Measurements from ENCODE around the gene LPAR2. TPM values are rescaled to one million over a fixed set of nuclear protein-coding genes. Genes with fewer than 3 reads are reported as not detected.

Gene LPAR2
- total and polyA plus RNA-seq, 12 donors = 0.25 to 1.9 (median 0.94) TPM; not detected in 1

GRCh38 chr19:19630062-19630414, 2.0 kb upstream of the LPAR2 start:
- Histone ChIP-seq H3K27me3 (peaks cover 0 to 24% (median 17%) of the 10 kb centered on the region in 7 donors), H3K9me3 (no peaks in the 10 kb centered on the region), H3K4me3 (no peak overlapping the region), H3K36me3 (peaks cover 0 to 58% (median 0%) of the 10 kb centered on the region in 9 donors), H3K27ac (no peak overlapping the region), H3K4me1 (peaks cover 0 to 17% (median 13%) of the 10 kb centered on the region in 9 donors)
- 97 to 98% methylated on average over 11 of the region's 11 CpGs for WGBS, 2 donors
- TF ChIP-seq, protein P1, sequence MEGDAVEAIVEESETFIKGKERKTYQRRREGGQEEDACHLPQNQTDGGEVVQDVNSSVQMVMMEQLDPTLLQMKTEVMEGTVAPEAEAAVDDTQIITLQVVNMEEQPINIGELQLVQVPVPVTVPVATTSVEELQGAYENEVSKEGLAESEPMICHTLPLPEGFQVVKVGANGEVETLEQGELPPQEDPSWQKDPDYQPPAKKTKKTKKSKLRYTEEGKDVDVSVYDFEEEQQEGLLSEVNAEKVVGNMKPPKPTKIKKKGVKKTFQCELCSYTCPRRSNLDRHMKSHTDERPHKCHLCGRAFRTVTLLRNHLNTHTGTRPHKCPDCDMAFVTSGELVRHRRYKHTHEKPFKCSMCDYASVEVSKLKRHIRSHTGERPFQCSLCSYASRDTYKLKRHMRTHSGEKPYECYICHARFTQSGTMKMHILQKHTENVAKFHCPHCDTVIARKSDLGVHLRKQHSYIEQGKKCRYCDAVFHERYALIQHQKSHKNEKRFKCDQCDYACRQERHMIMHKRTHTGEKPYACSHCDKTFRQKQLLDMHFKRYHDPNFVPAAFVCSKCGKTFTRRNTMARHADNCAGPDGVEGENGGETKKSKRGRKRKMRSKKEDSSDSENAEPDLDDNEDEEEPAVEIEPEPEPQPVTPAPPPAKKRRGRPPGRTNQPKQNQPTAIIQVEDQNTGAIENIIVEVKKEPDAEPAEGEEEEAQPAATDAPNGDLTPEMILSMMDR (IDR thresholded peaks at IDR 0.05) = no peak
- intact Hi-C loops (cut with DNase I) = no loop called here
- ATAC-seq = no peak
- DNase-seq = no peak

GRCh38 chr19:19628501-19629134, 598 bp upstream of the LPAR2 start:
- Histone ChIP-seq H3K36me3 (peaks cover 0 to 51% (median 0%) of the 10 kb centered on the region in 9 donors), H3K9me3 (no peaks in the 10 kb centered on the region), H3K27ac (peak overlapping the region in 1 of 10 donors; percentile 71), H3K4me1 (peaks cover 0 to 17% (median 13%) of the 10 kb centered on the region in 9 donors), H3K4me3 (peak overlapping the region; percentile 23 to 58 (median 44)), H3K27me3 (peaks cover 0 to 24% (median 17%) of the 10 kb centered on the region in 7 donors)
- intact Hi-C loops (cut with DNase I) = no loop called here
- TF ChIP-seq, protein P1 (IDR thresholded peaks at IDR 0.05) = no peak
- DNase-seq (no peak), ATAC-seq (peak in 5 of 8 donors; percentile 11 to 38 (median 35))
- WGBS, 2 donors = 17% methylated on average over 51 of the region's 51 CpGs

DNA sequence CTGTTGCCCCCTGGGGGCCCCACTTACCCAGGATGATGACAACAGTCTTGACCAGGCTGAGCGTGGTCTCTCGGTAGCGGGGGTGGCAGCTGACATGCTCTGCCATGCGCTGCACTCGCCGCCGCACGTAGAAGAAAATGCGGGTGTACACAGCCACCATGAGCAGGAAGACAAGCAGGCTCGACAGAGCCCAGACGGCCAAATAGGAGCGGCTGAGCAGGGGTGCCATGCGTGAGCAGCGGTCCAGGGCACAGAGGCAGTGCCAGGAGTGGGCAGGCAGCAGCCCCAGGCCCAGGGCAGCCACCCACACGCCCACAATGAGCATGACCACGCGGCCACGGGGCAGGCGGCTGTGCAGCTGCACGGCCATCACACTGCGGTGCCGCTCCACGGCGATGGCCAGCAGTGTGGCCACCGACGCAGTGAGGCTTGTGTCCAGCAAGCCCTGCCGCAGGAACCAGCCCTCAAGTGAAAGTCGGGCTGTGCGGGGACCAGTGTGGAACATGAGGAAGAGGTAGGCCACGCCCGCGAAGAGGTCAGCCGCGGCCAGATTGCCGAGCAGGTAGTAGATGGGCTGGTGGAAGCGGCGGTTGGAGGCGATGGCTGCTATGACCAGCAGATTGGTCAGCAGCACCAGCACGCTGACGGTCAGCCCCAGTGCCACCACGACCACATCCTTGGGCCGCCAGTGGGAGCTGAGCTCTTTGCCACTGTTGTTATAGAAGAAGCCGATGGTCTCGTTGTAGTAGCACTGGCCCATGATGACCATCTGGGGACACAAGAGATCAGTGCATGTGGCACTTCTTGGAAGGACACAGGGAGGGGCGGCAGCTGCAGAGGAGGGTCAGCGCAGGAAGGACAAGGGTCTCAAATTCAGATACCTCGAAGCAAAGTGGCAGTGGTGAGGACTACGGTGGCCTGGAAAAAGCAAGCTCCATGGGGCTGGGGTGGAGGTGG, 1.2 kb downstream of the LPAR2 start:
- no peak overlapping the region for H3K27ac ChIP-seq
- H3K27me3 ChIP-seq = peaks cover 0 to 24% (median 17%) of the 10 kb centered on the region in 7 donors
- no peaks in the 10 kb centered on the region for H3K9me3 ChIP-seq
- peaks cover 0 to 17% (median 13%) of the 10 kb centered on the region in 9 donors for H3K4me1 ChIP-seq
- no peak for DNase-seq
- H3K4me3 ChIP-seq = peak overlapping the region in 2 of 10 donors; percentile 47 to 57
- 95% methylated on average over 48 of the region's 48 CpGs for WGBS, 2 donors
- intact Hi-C loops (cut with DNase I) = no loop called here
- no peak for ATAC-seq
- TF ChIP-seq, protein P1 (IDR thresholded peaks at IDR 0.05) = no peak
- H3K36me3 ChIP-seq = peaks cover 0 to 34% (median 0%) of the 10 kb centered on the region in 9 donors

DNA sequence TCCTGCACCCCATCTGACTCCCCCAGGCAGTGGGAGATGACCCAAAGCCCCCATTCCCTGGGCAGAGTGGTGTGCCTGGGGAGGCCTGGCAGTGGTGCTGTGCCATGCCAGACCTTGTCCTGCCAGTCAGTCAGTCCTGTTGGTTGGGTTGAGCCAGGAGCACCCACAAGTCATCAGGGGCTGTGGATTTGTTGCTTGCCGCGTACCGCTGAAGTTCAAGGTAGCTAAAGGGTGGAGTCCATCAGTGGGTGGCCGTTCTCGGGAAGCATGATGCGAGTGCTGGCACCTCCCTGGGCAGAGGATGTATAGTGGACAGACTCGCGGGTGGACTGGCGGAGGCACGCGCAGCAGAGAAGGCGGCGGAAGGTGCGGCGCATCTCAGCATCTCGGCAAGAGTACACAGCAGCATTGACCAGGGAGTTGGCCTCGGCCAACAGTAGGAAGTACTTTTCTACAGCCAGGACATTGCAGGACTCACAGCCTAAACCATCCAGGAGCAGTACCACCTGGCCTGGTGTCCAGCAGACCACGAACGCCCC, 3.9 kb downstream of the LPAR2 start:
- Histone ChIP-seq H3K4me3 (no peak overlapping the region), H3K27me3 (peaks cover 0 to 24% (median 17%) of the 10 kb centered on the region in 7 donors), H3K4me1 (peaks cover 0 to 19% (median 13%) of the 10 kb centered on the region in 9 donors), H3K27ac (no peak overlapping the region), H3K36me3 (peaks cover 0 to 8% (median 0%) of the 10 kb centered on the region in 9 donors), H3K9me3 (no peaks in the 10 kb centered on the region)
- ATAC-seq = no peak
- no peak for DNase-seq
- intact Hi-C loops (cut with DNase I) = no loop called here
- 94 to 96% methylated on average over 19 of the region's 19 CpGs for WGBS, 2 donors
- TF ChIP-seq, protein P1 (IDR thresholded peaks at IDR 0.05) = no peak
